SK-N-DZ (cell line): ENCODE measurements around the gene PTPN4. TPM values are rescaled to one million over a fixed set of nuclear protein-coding genes. Genes with fewer than 3 reads are reported as not detected.

ENCODE experiments used
- DNase-seq: peaks from one replicate; pipeline ENCODE4 v3.0.0-alpha.2; 2015; ENCODE audit warnings: low spot score
- polyA plus RNA-seq, 2 experiments: library from polyadenylated mRNA; depleted of rRNA; stranded (reverse); fragments of >200 nt; gene quantifications; 2 replicates each; pipeline ENCODE4 v1.2.3, GENCODE V29; 2014

Gene PTPN4
- polyA plus RNA-seq (2014; cell fraction: cytosol; rRNA removed) = 4.2 and 6.3 TPM in 2 replicates
- 9.6 and 12.1 TPM in 2 replicates for polyA plus RNA-seq (2014; cell fraction: nucleus; rRNA removed)

GRCh38 chr2:119759451-119760236 is at the start of gene PTPN4:
Gene PTPN4 (plus strand): TSS chr2:119759922. CDS start chr2:119809854, 49,932 bp downstream.
- peak; percentile 98 for DNase-seq

- no peak for DNase-seq
Measured at GRCh38 chr2:119710281-119710680, 49.4 kb upstream of the PTPN4 start.

- no peak for DNase-seq
Measured at GRCh38 chr2:119711352-119711751, 48.4 kb upstream of the PTPN4 start.

- no peak for DNase-seq
Measured at GRCh38 chr2:119712571-119712970, 47.2 kb upstream of the PTPN4 start.

- no peak for DNase-seq
Measured at GRCh38 chr2:119713819-119714490, 45.8 kb upstream of the PTPN4 start.

GRCh38 chr2:119715409-119716283 is 44.1 kb upstream of the PTPN4 start:
- DNase-seq = no peak

GRCh38 chr2:119716284-119716672 is 43.4 kb upstream of the PTPN4 start:
- no peak for DNase-seq

- no peak for DNase-seq
Measured at GRCh38 chr2:119718501-119719260, 41.0 kb upstream of the PTPN4 start.

GRCh38 chr2:119719261-119719627 is 40.5 kb upstream of the PTPN4 start:
- DNase-seq = no peak

GRCh38 chr2:119721043-119721442 is 38.7 kb upstream of the PTPN4 start:
- no peak for DNase-seq

GRCh38 chr2:119721462-119721861 is 38.3 kb upstream of the PTPN4 start:
- no peak for DNase-seq

- DNase-seq = no peak
Measured at GRCh38 chr2:119721904-119722303, 37.8 kb upstream of the PTPN4 start.

GRCh38 chr2:119723186-119723585 is 36.5 kb upstream of the PTPN4 start:
- no peak for DNase-seq

GRCh38 chr2:119723784-119724467 is 35.8 kb upstream of the PTPN4 start:
- no peak for DNase-seq

- no peak for DNase-seq
Measured at GRCh38 chr2:119724656-119725485, 34.9 kb upstream of the PTPN4 start.

GRCh38 chr2:119727493-119727892 is 32.2 kb upstream of the PTPN4 start:
- no peak for DNase-seq

- DNase-seq = no peak
Measured at GRCh38 chr2:119728421-119728820, 31.3 kb upstream of the PTPN4 start.

GRCh38 chr2:119730671-119731177 is 29.0 kb upstream of the PTPN4 start:
- no peak for DNase-seq

GRCh38 chr2:119731983-119732382 is 27.7 kb upstream of the PTPN4 start:
- DNase-seq = no peak
